ENCODE measurements around the gene PANK4.

Gene PANK4

GRCh38 chr1:2522230-2522629, 4.2 kb downstream of the PANK4 start:
- in situ Hi-C loops (cut with HindIII; ENCODE audit: low sequenced_read_pairs) = no loop called here
- no peak for DNase-seq (ENCODE audit: low read depth)
- TF ChIP-seq CTCF (IDR thresholded peaks at IDR 0.05; ENCODE audit: low read depth, low read length, missing control alignments) = no peak

GRCh38 chr1:2520806-2521205, 5.6 kb downstream of the PANK4 start:
- TF ChIP-seq CTCF (IDR thresholded peaks at IDR 0.05; ENCODE audit: low read depth, low read length, missing control alignments) = no peak
- in situ Hi-C loops (cut with HindIII; ENCODE audit: low sequenced_read_pairs) = no loop called here
- no peak overlapping the region for H3K4me3 ChIP-seq (ENCODE audit: low read depth, low read length)
- no peak for DNase-seq (ENCODE audit: low read depth)

More at GRCh38 chr1:2522230-2522629, 4.2 kb downstream of the PANK4 start:
- H3K4me3 ChIP-seq (ENCODE audit: low read depth, low read length) = no peak overlapping the region

DNA sequence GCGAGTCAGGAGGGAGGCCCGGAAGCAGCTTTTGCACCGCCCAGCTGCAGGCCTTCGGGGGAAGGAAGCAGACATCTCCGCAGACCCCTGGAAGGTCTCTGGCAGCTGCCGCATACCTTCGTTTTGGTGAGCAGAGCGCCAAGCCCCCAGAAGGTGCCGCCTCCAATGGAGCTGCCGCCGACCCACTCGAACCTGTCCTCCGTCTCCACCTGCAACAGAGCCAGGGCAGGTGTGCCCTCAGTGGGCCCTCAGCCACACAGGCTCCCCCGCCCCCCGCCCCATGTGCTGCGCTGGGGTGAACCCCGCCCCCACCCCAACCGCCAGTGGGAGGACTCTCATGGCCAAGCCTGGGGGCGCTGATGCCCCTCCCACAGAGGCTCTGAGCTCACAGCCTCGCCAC, 6.2 kb downstream of the PANK4 start:
- no peak for TF ChIP-seq CTCF (IDR thresholded peaks at IDR 0.05; ENCODE audit: low read depth, low read length, missing control alignments)
- DNase-seq (ENCODE audit: low read depth) = no peak
- no peak overlapping the region for H3K4me3 ChIP-seq (ENCODE audit: low read depth, low read length)
- in situ Hi-C loops (cut with HindIII; ENCODE audit: low sequenced_read_pairs) = no loop called here

DNA sequence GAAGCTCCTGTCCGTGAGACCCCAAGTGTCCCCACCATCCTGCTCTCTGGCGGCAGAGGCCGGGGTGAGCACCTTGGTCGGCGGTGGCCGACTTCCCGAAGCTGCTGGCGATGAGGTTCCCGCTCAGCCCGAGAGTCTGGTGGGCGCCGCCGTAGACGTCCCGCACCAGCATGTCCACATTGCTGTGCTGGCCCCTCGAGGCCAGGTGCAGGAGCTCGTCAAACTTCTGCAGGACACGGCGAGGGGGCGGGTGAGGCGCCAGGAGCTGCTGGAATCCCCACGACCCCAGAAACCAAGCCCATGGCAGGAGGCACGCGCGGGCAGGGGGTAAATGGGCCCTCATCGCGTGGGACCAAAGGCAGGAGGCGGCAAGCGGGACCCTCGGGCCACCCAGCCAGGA, 6.7 kb downstream of the PANK4 start:
- in situ Hi-C loops (cut with HindIII; ENCODE audit: low sequenced_read_pairs) = loop anchor here (10.0 kb wide), 1 partner anchor 95 kb away; no protein-coding TSS in a partner anchor
- no peak for DNase-seq (ENCODE audit: low read depth)
- TF ChIP-seq CTCF (IDR thresholded peaks at IDR 0.05; ENCODE audit: low read depth, low read length, missing control alignments) = no peak
- no peak overlapping the region for H3K4me3 ChIP-seq (ENCODE audit: low read depth, low read length)

DNA sequence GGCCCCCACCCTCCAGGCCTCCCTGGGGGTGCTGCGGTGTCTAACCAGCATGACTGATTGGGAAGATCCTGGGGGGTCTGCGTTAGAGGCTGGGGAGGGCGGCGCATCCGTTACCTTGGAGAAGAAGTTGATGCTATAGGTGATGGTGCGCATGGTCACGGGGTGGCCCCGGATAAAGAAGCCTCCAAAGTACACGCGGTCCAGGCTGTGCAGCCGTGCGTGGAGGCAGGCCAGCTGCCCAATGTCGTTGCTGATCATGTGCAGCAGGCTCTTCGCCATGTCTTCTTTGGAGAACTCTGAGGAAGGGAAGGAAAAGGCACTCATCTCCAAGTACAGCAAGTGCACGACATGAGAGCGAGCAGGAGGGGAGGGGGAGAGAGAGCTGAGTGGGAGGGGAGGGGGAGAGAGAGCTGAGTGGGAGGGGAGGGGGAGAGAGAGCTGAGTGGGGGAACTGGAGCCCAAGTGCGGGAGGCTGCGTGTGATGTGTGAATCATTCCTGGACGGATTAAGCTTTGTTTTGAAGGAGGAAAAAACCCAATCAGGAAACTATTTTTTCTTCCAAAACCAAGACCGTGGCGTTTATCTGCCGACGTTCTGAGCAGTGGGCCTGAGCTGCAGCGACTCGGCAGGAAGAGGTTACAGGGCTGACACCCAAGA, 7.2 kb downstream of the PANK4 start:
- no peak for DNase-seq (ENCODE audit: low read depth)
- TF ChIP-seq CTCF (IDR thresholded peaks at IDR 0.05; ENCODE audit: low read depth, low read length, missing control alignments) = no peak
- no peak overlapping the region for H3K4me3 ChIP-seq (ENCODE audit: low read depth, low read length)
- in situ Hi-C loops (cut with HindIII; ENCODE audit: low sequenced_read_pairs) = loop anchor here (10.0 kb wide), 1 partner anchor 94 kb away; no protein-coding TSS in a partner anchor

DNA sequence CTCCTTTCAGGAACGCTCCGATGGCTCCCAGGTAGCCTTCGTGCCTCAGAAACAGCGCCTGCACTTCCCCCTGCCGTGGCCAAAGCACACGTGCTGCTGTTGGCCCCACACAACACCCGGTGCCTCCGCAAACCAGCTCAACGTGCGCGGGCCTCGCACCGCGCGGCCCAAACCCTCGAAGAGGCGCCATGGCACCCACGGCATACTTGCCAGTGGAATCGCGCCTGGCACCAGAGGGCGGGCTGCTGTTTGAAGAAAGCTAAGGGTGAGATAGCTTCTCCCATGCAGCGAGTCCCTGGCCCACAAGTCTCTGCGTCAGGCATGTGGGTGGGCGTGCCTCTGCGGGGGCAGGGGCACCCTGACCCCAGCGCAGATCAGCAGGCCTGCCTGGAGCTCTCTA, 7.9 kb downstream of the PANK4 start:
- no peak for TF ChIP-seq CTCF (IDR thresholded peaks at IDR 0.05; ENCODE audit: low read depth, low read length, missing control alignments)
- H3K4me3 ChIP-seq (ENCODE audit: low read depth, low read length) = no peak overlapping the region
- in situ Hi-C loops (cut with HindIII; ENCODE audit: low sequenced_read_pairs) = loop anchor here (10.0 kb wide), 1 partner anchor 94 kb away; no protein-coding TSS in a partner anchor
- no peak for DNase-seq (ENCODE audit: low read depth)
